Measurements from ENCODE around the gene PTPRA.
A peak's percentile ranks its signal among the peaks of the same experiment; 100 is the strongest.
"Not testable (repeated sequence)": the region's sequence is repeated elsewhere in the genome, so short reads cannot be mapped to it uniquely, and the experiment has no call there.

The PTPRA gene

DNA sequence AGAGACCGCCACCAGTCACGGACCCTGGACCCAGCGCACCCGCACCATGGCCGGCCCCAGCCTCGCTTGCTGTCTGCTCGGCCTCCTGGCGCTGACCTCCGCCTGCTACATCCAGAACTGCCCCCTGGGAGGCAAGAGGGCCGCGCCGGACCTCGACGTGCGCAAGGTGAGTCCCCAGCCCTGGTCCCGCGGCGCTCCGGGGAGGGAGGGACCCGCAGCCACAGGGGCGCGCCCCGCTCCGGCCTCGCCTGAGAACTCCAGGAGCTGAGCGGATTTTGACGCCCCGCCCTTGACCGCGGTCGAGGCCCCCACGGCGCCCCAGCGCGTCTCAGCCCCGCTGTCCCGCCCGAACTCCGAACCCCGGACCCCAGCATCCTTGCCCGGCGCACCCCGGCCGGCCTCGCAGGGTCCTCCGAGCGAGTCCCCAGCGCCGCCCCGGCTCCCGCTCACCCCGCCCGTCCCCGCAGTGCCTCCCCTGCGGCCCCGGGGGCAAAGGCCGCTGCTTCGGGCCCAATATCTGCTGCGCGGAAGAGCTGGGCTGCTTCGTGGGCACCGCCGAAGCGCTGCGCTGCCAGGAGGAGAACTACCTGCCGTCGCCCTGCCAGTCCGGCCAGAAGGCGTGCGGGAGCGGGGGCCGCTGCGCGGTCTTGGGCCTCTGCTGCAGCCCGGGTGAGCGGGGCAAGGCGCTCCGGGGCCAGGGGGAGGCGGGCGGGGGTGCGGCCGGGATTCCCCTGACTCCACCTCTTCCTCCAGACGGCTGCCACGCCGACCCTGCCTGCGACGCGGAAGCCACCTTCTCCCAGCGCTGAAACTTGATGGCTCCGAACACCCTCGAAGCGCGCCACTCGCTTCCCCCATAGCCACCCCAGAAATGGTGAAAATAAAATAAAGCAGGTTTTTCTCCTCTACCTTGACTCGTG, 198.6 kb downstream of the PTPRA start, which contains the start of gene OXT:
TSS of gene OXT (plus strand) at position 11 of the 920 bp plus-strand sequence. CDS start at position 47, 36 bp downstream.
- peak; percentile 36 for DNase-seq (ENCODE audit: low read depth, low spot score)

DNA sequence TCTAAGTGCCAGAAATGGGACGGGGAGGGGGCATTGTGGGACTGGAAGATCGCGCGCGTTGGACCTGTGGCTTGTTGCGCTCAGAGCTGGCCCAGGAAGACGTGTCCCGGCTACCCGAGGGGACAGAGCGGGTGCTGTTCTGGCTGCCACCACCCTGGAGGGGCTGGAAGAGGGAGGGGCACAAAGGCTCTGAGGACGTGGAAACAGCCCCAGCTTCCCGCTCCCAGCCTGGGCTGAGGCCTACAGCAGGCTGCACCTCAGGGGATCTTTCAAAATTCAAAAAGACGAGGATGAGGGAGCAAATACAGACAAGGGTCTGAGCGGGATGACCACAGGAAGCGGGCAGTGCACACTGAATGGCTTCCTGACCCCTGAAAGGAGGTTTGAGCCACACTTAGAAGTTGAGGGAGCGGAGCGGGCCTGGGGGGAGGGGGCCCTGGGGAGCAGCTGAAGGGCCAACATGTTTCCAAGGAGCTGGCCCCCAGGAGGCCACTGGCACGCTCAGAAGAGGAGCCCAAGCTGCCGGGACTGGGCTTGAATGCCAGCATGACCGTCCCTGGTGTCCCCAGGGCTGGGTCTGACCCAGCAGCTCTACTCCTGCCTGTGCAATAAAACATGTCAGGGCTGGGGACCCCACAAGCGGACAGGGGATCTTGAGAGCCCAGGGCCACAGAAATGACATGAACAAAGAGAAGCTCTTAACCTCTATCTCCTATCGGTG, 199.4 kb downstream of the PTPRA start:
- no peak for DNase-seq (ENCODE audit: low read depth, low spot score)

- DNase-seq (ENCODE audit: low read depth, low spot score): not testable (repeated sequence)
Measured at GRCh38 chr20:3073251-3073643, 200.0 kb downstream of the PTPRA start.

GRCh38 chr20:3074812-3075211, 201.5 kb downstream of the PTPRA start:
- DNase-seq (ENCODE audit: low read depth, low spot score): no peak

DNA sequence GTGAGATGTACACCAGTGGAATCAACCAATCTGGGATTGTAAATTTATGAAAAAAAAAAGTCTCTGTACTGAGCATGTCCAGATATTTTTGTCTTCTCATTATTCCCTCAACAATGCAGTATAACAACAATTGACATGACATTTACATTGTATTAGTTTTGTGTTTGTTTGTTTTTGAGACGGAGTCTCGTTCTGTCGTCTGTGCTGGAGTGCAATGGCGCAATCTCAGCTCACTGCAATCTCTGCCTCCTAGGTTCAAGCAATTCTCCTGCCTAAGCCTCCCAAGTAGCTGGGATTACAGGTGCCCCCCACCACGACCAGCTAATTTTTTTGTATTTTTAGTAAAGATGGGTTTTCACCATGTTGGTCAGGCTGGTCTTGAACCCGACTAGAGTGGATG, 202.0 kb downstream of the PTPRA start:
- DNase-seq (ENCODE audit: low read depth, low spot score): not testable (repeated sequence)

- DNase-seq (ENCODE audit: low read depth, low spot score): no peak
Measured at GRCh38 chr20:3077618-3078134, 204.4 kb downstream of the PTPRA start.

DNA sequence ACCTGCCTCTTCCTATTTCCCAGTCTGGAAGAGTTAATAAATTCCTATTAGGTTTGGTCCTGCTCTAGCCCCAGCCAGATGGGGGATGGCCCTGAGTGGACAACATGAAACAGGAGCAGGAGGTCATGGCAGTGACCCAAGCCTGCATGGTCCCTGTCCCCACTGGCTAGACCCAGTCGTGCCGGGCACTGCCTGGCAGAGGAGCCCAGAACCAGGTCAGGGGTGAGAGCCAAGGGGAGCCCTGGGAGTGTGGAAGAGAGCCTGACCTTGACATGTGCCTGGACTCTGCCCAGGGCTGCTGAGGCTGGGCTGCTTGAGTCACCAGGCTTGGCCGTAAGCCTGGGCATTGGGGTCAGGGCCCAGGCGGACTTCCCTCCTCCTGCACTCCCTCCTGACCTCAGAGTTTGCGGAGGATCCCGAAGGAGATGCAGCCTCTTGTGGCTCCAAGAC, 207.7 kb downstream of the PTPRA start:
- DNase-seq (ENCODE audit: low read depth, low spot score): no peak

DNA sequence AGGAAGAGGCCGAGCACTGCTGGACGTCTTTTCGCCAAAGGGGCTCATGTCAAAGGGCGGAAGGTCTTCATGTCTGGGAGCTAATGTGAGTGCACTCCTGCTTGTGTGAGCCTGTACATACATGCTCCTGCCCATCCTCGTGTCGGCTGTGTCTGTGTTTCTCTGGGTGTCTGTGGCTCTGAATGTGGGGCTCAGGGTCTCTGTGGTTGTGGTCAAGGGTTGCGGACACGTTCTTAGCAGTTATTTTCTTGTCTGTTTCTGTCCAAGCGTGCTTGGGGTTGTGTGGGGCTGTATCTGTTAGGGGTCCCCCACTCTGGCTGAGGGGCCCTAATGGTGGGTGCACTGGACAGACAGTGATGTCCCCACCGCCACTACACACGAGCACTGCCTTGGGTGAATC, 208.4 kb downstream of the PTPRA start:
- DNase-seq (ENCODE audit: low read depth, low spot score): no peak

GRCh38 chr20:3082306-3082951, 209.1 kb downstream of the PTPRA start:
- DNase-seq (ENCODE audit: low read depth, low spot score): no peak

DNA sequence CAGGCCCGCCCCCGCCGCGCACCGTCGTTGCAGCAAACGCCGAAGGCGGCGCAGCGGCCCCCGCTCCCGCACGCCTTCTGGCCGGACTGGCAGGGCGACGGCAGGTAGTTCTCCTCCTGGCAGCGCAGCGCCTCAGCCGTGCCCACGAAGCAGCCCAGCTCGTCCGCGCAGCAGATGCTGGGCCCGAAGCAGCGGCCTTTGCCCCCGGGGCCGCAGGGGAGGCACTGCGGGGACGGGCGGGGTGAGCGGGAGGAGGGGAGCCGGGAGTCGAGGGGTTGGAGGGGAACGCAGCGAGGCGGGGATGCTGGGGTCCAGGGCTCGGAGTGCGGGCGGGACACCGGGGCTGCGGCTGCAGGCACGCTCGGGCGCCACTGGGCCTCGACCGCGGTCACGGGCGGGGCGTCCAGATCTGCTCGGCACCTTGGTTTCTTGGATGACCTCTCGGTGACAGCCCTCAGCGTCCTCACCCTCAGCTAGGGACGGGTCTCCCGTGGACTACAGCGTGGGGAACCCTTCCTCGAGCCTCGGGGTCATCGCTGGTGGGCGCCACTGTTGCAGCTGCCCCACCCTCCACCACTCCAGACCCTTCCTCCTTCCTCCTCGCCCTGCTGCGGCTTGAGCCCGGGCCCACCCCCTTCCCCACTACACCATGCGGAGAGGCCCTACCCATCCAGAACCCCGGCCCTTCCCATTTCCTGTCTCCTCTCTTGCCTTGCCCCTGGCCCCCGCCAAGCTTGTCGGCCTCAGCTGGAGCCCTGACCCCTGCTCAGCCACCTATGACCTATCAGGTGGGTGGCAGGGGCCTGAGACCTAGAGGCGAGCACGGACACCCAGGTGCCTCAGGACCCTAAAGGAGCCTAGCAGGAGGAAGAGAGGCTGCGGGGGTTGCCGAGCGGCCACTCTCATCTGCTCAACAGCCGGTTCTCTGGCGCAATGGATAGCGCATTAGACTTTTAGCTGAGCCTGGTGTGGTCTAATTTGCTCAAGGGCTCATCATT, 210.0 kb downstream of the PTPRA start:
- DNase-seq (ENCODE audit: low read depth, low spot score): no peak

GRCh38 chr20:3084283-3084985, 211.2 kb downstream of the PTPRA start, which contains the start of gene AVP:
Gene AVP, minus strand, starts transcription at chr20:3084724. Its CDS starts 50 bp downstream, at chr20:3084674.
- no peak for DNase-seq (ENCODE audit: low read depth, low spot score)

DNA sequence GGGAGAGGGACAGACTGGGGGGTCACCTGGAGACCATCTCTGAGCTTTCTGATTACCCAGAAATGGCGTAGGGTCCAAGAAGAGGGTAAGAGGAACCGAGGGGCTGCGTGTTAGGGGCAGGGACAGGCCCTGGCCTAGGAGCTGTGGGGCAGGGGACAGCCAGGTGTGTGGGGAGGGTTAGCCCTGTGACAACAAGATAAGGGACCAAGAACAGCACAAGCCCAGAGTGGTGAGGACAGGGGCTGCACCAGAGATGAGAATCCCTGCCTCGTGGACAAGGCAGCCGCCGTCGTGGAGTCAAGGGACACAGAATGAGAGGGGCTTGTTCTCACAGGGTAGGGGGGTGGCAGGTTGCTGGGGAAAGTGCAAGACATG, 211.7 kb downstream of the PTPRA start:
- DNase-seq (ENCODE audit: low read depth, low spot score): no peak

DNA sequence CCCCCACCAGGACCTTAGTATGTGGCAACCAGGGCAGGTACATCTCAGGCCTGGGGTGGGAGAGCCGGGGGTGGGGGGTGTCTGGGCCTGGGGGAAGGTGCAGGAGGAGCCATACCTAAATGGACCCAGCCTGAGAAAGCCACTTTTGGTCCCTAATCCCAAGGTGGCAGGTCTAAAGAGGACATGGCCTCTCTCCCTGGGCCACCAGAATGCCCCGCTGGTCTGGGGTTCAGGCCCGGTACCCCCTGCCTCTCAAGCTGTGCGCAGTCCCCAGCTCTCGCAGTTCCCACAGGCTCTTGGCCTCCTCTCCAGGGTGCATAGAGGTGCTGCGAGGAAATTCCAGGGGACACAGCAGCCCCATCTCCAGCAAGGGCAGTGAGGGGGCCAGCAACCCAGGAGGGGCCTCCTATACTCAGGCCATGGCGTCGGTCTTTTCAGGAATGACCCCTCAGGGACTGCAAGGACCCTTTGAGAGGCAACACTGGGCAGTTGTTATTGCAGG, 212.3 kb downstream of the PTPRA start:
- no peak for DNase-seq (ENCODE audit: low read depth, low spot score)

DNA sequence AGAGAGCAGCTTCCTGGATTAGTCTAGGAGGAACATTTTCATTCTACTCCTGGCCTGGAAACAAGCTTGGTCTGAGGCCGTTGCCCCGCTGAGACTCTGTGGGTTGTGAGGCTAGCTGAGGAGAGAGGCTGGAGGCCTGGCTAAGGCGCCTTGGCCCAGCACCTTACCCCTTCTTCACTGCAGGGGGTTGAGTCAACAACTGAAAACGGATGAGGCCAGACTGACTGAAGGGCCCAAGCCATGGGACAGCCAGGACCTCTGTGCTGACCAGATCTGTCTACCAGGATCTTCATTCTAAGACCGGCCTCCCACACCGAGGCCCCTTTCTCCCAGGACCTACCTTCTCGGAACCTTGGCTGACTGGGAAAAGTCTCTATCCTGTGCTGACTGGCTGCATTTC, 214.8 kb downstream of the PTPRA start:
- no peak for DNase-seq (ENCODE audit: low read depth, low spot score)
